Astrocyte of the cerebellum (primary cell): ENCODE measurements around the gene WDHD1.
"Not testable (repeated sequence)": the region's sequence is repeated elsewhere in the genome, so short reads cannot be mapped to it uniquely, and the experiment has no call there.

Experiments
- DNase-seq: peaks from one replicate; pipeline ENCODE4 v3.0.0-alpha.2; 2011; ENCODE audit warnings: low read depth
- H3K4me3 ChIP-seq: 2 replicates; pipeline ENCODE4 v1.5.1; 2011; ENCODE audit warnings: mild to moderate bottlenecking, low read depth, low read length, moderate library complexity
- in situ Hi-C: cut with HindIII; loops from 2 replicates; pipeline ENCODE4 v1.10.0; 2017; ENCODE audit warnings: low sequenced_read_pairs
- TF ChIP-seq, protein P1 (sequence below): IDR thresholded peaks from 2 replicates; pipeline ENCODE4 v1.5.1; 2012; ENCODE audit warnings: low read length, low read depth, moderate library complexity, mild to moderate bottlenecking; ENCODE audit errors: missing control alignments

WDHD1 gene

DNA sequence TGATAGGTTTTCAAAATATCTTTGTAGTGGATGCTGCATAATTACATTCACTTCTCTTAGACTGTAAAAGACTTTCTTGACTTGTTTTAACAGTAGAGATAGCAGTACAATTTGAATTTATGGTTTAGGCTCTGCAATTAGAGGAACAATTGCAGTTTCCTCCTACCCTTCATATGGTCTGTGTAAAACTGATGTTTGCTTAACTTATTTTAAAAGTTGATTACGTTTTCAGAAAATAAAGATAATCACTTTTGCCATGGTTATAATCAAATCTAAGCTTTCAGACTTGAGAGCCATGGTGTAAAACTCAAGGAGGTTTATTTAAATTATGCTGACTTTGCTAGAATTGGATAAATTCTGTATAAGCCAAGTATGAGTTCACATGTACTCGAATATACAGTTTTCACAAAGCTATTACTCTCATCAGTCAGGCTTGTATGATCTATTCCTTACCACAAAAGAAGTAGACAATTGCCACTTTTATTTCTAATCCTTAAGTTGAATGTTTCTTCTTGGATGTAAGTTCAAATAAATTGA, 22.1 kb upstream of the WDHD1 start:
- TF ChIP-seq, protein P1, sequence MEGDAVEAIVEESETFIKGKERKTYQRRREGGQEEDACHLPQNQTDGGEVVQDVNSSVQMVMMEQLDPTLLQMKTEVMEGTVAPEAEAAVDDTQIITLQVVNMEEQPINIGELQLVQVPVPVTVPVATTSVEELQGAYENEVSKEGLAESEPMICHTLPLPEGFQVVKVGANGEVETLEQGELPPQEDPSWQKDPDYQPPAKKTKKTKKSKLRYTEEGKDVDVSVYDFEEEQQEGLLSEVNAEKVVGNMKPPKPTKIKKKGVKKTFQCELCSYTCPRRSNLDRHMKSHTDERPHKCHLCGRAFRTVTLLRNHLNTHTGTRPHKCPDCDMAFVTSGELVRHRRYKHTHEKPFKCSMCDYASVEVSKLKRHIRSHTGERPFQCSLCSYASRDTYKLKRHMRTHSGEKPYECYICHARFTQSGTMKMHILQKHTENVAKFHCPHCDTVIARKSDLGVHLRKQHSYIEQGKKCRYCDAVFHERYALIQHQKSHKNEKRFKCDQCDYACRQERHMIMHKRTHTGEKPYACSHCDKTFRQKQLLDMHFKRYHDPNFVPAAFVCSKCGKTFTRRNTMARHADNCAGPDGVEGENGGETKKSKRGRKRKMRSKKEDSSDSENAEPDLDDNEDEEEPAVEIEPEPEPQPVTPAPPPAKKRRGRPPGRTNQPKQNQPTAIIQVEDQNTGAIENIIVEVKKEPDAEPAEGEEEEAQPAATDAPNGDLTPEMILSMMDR: no peak
- in situ Hi-C loops: no loop called here
- no peak for DNase-seq
- H3K4me3 ChIP-seq: no peak overlapping the region

DNA sequence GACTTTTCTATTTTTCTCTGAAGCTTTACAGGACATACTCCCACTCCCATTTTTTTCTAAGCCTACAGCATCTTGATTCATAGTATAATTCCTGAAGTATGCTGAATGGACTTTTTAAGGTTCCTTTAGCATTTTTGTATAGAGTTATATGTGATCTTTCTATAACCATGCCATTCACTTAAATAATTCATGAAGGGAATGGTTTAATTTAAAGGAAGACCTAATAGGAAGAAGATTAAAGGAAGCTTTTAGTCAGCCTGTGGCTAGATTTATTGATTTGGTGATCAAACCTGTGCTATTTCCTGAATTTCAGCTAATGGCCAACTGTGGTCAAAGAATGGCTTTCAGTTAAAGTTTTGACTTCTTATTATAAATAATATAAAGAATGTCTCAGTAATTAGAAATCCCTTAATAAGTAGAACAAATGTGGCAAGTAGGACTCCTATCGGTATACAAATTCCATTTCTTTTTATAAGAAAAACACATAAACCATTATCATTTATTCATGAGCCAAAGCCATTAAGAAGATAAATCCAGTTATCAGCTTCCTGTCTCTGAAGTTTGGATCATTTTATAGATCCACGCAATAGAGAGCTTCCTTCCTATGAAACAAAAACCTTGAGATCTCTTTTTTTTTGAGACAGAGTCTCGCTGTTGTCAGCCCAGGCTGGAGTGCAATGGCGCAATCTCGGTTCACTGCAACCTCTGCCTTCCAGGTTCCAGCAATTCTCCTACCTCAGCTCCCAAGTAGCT, 20.6 kb upstream of the WDHD1 start:
- TF ChIP-seq, protein P1: no peak
- H3K4me3 ChIP-seq: no peak overlapping the region
- in situ Hi-C loops: no loop called here
- DNase-seq: no peak

DNA sequence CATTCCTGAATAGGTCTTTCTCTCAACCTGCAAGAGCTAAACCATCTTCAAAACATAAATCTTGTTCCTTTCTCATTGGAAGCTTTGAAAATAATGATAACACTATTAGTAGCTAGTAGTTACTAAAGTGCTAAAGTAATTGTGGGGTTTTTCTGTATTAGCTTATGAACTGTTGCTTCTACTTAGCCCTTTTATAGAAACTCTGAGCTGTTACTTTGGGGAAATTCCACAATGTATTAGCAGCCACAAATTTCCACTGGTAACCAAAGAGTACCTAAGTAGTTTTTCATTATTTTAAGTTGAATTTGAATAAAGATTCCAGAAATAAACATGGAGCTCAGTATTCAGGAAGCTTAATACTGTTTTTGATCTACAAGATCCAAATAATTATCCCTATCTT, 18.2 kb upstream of the WDHD1 start:
- DNase-seq: no peak
- in situ Hi-C loops: no loop called here
- TF ChIP-seq, protein P1: no peak
- H3K4me3 ChIP-seq: no peak overlapping the region

DNA sequence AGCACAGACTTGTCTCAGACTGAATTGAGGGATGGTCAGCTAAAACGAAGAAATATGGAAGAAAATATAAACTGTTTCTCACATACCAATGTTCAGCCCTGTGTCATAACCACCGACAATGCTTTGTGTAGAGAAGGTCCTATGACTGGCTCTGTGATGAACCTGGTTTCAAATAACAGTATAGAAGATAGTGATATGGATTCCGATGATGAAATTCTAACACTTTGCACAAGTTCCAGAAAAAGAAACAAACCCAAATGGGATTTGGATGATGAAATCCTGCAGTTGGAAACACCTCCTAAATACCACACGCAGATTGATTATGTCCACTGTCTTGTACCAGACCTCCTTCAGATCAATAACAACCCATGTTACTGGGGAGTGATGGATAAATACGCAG, 16.6 kb upstream of the WDHD1 start:
- DNase-seq: no peak
- no peak overlapping the region for H3K4me3 ChIP-seq
- in situ Hi-C loops: no loop called here
- TF ChIP-seq, protein P1: no peak

DNA sequence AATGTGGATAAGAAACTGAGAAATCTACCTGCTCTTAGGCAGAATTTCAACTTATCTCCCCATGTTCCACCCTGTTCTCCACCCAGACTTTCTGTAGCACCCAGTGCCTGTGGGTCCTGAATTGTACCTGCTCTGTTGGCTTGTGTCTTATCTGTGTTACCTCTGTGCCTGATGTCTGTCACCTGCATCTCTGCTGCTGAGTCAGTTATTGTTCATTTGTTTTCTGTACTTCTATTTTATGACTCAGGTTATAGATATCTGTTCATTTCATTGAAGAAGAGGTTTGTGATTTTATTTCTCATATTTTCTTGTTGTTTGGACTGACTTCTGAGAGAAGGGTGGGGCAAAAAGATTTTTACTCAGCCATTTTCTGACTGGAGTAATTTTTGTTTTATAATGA, 11.8 kb upstream of the WDHD1 start:
- no peak overlapping the region for H3K4me3 ChIP-seq
- in situ Hi-C loops: no loop called here
- TF ChIP-seq, protein P1: no peak
- DNase-seq: no peak

DNA sequence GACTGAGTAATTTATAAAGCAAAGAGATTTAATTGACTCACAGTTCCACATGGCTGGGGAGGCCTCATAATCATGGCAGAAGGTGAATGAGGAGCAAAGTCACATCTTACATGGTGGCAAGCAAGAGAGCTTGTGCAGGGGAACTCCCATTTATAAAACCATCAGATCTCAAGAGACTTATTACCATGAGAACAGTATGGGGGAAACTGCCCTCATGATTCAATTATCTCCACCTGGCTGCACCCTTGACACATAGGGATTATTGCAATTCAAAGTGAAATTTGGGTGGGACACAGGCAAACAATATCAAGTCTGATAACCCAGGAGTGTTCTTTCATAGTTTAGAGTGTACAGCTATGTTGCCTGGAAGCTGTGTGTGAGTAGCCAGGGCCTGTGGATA, 11.1 kb upstream of the WDHD1 start:
- in situ Hi-C loops, H3K4me3 ChIP-seq, DNase-seq: not testable (repeated sequence)

DNA sequence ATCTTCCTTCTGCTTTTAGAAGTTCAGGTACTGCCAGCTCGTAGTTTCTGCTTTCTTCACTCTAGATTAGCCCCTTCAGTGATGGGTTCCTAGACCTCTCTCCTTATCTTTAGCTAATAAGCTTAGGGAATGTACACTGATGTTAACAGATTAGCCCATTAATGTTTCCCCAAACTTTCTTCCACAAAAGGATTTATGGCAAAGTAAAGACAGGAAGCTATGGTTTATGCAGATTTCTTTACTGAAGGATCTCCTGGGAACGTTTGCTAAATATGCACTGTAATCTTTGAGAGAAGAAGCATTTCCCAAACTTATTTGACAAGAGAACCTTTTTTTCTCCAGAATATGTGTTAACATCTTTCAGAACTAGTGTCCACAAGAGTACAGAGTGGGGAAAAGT, 4.3 kb upstream of the WDHD1 start:
- in situ Hi-C loops: no loop called here
- TF ChIP-seq, protein P1: no peak
- no peak overlapping the region for H3K4me3 ChIP-seq
- DNase-seq: no peak
